K562 (cell line): ENCODE measurements around the gene MOB3B.

Source experiments
- CTCF ChIP-seq, 3 experiments: IDR thresholded peaks in 2 of 3; conservative IDR thresholded peaks in 1 of 3; 2 replicates each; pipeline ENCODE4 v1.5.1; 2011 to 2012; ENCODE audit warnings: low read length in 3 of 3, mild to moderate bottlenecking in 3 of 3, control low read depth in 2 of 3, improper control_type of control experiment in 1 of 3, inconsistent platforms in 1 of 3, low read depth in 1 of 3, mixed read lengths in 1 of 3, moderate library complexity in 1 of 3; ENCODE audit not compliant: insufficient read depth in 2 of 3
- HLTF ChIP-seq: fragments of 450-650 bp; IDR thresholded peaks from 2 replicates; pipeline ENCODE4 v1.6.1; 2016
- JUNB ChIP-seq: fragments of 450-650 bp; formaldehyde crosslinking; conservative IDR thresholded peaks from 2 replicates; pipeline ENCODE4 v1.4.0; 2020; ENCODE audit warnings: mild to moderate bottlenecking
- MNT ChIP-seq, 2 experiments: fragments of 450-650 bp; conservative IDR thresholded peaks; 2 replicates each; pipeline ENCODE4 v1.6.1; 2017; ENCODE audit warnings: mild to moderate bottlenecking in 2 of 2, moderate library complexity in 2 of 2
- POU5F1 ChIP-seq: fragments of 150-350 bp; IDR thresholded peaks from 2 replicates; pipeline ENCODE4 v1.6.1; 2014; ENCODE audit warnings: borderline replicate concordance, low read length, low read depth, mild to moderate bottlenecking; ENCODE audit not compliant: partially characterized antibody
- TAF1 ChIP-seq: IDR thresholded peaks from 2 replicates; pipeline ENCODE4 v1.6.1; 2011; ENCODE audit warnings: mild to moderate bottlenecking, low read length, moderate library complexity; ENCODE audit not compliant: insufficient read depth, control insufficient read depth, severe bottlenecking; ENCODE audit errors: extremely low read depth
- ZKSCAN1 ChIP-seq: fragments of 150-350 bp; IDR thresholded peaks from 2 replicates; pipeline ENCODE4 v1.6.1; 2016; ENCODE audit warnings: low read depth, low read length
- TF ChIP-seq, protein P1 (sequence below): sonication (generic); formaldehyde crosslinking; IDR thresholded peaks from 2 replicates; pipeline ENCODE4 v1.8.1; 2023; ENCODE audit warnings: mild to moderate bottlenecking, missing genetic modification reagents

DNA sequence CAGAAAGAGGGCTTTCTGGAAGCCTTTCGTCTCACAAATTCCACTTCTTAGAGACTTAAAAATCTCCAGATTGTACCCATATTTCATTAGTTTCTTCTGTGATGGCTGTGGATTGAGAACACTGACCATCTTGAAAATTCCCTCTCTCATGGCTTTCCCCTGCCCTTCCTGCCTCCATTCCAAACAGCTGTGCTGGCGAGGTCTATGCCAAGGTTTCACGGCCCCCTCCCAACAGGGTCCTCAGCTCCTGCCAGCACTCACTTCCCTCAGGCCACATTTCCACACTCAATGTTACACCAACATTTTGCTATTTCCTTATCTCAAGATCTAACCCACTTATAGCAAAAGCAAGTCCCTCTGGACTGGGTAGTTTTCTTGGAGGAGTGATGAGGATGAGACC, 192.4 kb downstream of the MOB3B start:
- no peak for TF ChIP-seq MNT (conservative IDR thresholded peaks at IDR 0.05)
- no peak for TF ChIP-seq ZKSCAN1
- no peak for TF ChIP-seq HLTF
- TF ChIP-seq, protein P1, sequence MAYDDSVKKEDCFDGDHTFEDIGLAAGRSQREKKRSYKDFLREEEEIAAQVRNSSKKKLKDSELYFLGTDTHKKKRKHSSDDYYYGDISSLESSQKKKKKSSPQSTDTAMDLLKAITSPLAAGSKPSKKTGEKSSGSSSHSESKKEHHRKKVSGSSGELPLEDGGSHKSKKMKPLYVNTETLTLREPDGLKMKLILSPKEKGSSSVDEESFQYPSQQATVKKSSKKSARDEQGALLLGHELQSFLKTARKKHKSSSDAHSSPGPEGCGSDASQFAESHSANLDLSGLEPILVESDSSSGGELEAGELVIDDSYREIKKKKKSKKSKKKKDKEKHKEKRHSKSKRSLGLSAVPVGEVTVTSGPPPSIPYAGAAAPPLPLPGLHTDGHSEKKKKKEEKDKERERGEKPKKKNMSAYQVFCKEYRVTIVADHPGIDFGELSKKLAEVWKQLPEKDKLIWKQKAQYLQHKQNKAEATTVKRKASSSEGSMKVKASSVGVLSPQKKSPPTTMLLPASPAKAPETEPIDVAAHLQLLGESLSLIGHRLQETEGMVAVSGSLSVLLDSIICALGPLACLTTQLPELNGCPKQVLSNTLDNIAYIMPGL = no peak
- no peak for TF ChIP-seq CTCF (IDR thresholded peaks at IDR 0.05 in 2 of 3, conservative IDR thresholded peaks at IDR 0.05 in 1 of 3; ENCODE audit: insufficient read depth in 2 of 3, low read depth in 1 of 3, low read length in 3 of 3)
- TF ChIP-seq POU5F1 = no peak
- TF ChIP-seq TAF1 = no peak
- TF ChIP-seq JUNB = no peak
